HepG2 (cell line): ENCODE data around the gene TUBB4B. TPM values are rescaled to one million over a fixed set of nuclear protein-coding genes. Genes with fewer than 3 reads are reported as not detected.

Source experiments
- IRF2 ChIP-seq: IDR thresholded peaks from 2 replicates; pipeline ENCODE4 v1.6.1; 2018; ENCODE audit warnings: missing genetic modification reagents, missing compliant biosample characterization
- KDM4B ChIP-seq: sonication (generic); formaldehyde crosslinking; IDR thresholded peaks from 2 replicates; pipeline ENCODE4 v1.4.0; 2020; ENCODE audit warnings: missing genetic modification reagents
- KLF12 ChIP-seq: sonication (generic); formaldehyde crosslinking; IDR thresholded peaks from 2 replicates; pipeline ENCODE4 v1.4.0; 2020; ENCODE audit warnings: missing genetic modification reagents, borderline replicate concordance
- MYNN ChIP-seq: sonication (generic); formaldehyde crosslinking; IDR thresholded peaks from 2 replicates; pipeline ENCODE4 v1.4.0; 2020; ENCODE audit warnings: mild to moderate bottlenecking, low read depth, missing genetic modification reagents
- NCOA2 ChIP-seq: sonication (generic); formaldehyde crosslinking; IDR thresholded peaks from 2 replicates; pipeline ENCODE4 v1.8.0; 2022; ENCODE audit warnings: inconsistent platforms
- NFKBIZ ChIP-seq: IDR thresholded peaks from 2 replicates; pipeline ENCODE4 v1.6.1; 2018; ENCODE audit warnings: missing genetic modification reagents, missing compliant biosample characterization
- PPARG ChIP-seq: conservative IDR thresholded peaks from 2 replicates; pipeline ENCODE4 v1.6.1; 2016; ENCODE audit warnings: missing biosample characterization, missing genetic modification reagents
- RBM39 ChIP-seq: fragments of 200-400 bp; formaldehyde crosslinking; IDR thresholded peaks from one replicate; pipeline ENCODE4 v1.6.1; 2018; ENCODE audit warnings: antibody characterized with exemption, mild to moderate bottlenecking, low read depth, low read length; ENCODE audit not compliant: poor library complexity, severe bottlenecking
- SMARCE1 ChIP-seq: fragments of 450-650 bp; IDR thresholded peaks from 2 replicates; pipeline ENCODE4 v1.6.1; 2017; ENCODE audit warnings: borderline replicate concordance
- SSRP1 ChIP-seq: IDR thresholded peaks from 2 replicates; pipeline ENCODE4 v1.6.1; 2016; ENCODE audit warnings: control low read depth
- ZBTB21 ChIP-seq: sonication (generic); formaldehyde crosslinking; IDR thresholded peaks from 2 replicates; pipeline ENCODE4 v1.4.0; 2020; ENCODE audit warnings: missing genetic modification reagents
- ZFP62 ChIP-seq: sonication (generic); formaldehyde crosslinking; IDR thresholded peaks from 2 replicates; pipeline ENCODE4 v1.4.0; 2020; ENCODE audit warnings: missing genetic modification reagents
- ZNF3 ChIP-seq: IDR thresholded peaks from 2 replicates; pipeline ENCODE4 v1.7.0; 2017; ENCODE audit warnings: inconsistent platforms
- ZNF790 ChIP-seq: sonication (generic); formaldehyde crosslinking; IDR thresholded peaks from 2 replicates; pipeline ENCODE4 v1.8.0; 2022; ENCODE audit warnings: missing genetic modification reagents, mild to moderate bottlenecking, borderline replicate concordance
- ZSCAN21 ChIP-seq: sonication (generic); formaldehyde crosslinking; IDR thresholded peaks from 2 replicates; pipeline ENCODE4 v1.8.0; 2022; ENCODE audit warnings: mild to moderate bottlenecking, missing genetic modification reagents, moderate library complexity, borderline replicate concordance
- polyA plus RNA-seq, 8 experiments: library from polyadenylated mRNA; depleted of rRNA in 3 of 8; stranded (reverse) in 7 of 8; unstranded in 1 of 8; fragments of >200 nt; fragmentation: Illumina TruSeq in 4 of 8; extraction: Trizol in 4 of 8; gene quantifications; 2 replicates each; pipeline versions ENCODE4 v1.2.1 to v1.2.3, GENCODE V29; 2011 to 2016; ENCODE audit warnings: low read depth in 4 of 8, missing spikeins in 1 of 8, mixed read lengths in 1 of 8; ENCODE audit not compliant: insufficient read depth in 1 of 8
- total RNA-seq, 5 experiments: library from RNA; depleted of rRNA; stranded (reverse); fragments of >200 nt; fragmentation: Illumina TruSeq; extraction: Trizol; gene quantifications; 2 replicates each; pipeline ENCODE4 v1.2.3, GENCODE V29; 2016; ENCODE audit warnings: low read depth in 1 of 5
- TF ChIP-seq, protein P1 (sequence below): sonication (generic); formaldehyde crosslinking; IDR thresholded peaks from 2 replicates; pipeline ENCODE4 v1.5.0; 2020; ENCODE audit warnings: mild to moderate bottlenecking, missing genetic modification reagents, borderline replicate concordance
- TF ChIP-seq, protein P2 (sequence below): sonication (generic); formaldehyde crosslinking; IDR thresholded peaks from 2 replicates; pipeline ENCODE4 v1.4.0; 2020; ENCODE audit warnings: missing genetic modification reagents
- TF ChIP-seq, protein P3 (sequence below): sonication (generic); formaldehyde crosslinking; IDR thresholded peaks from 2 replicates; pipeline ENCODE4 v1.5.0; 2020; ENCODE audit warnings: missing genetic modification reagents
- TF ChIP-seq, protein P4 (sequence below): IDR thresholded peaks from 2 replicates; pipeline ENCODE4 v1.4.0; 2020; ENCODE audit warnings: mild to moderate bottlenecking, missing genetic modification reagents
- TF ChIP-seq, protein P5 (sequence below): IDR thresholded peaks from 2 replicates; pipeline ENCODE4 v1.6.1; 2016; ENCODE audit warnings: low read depth

TUBB4B gene
- total and polyA plus RNA-seq, 2 of the 13 experiments (the other 11 are each of a cell fraction or from before 2014, with no cell fraction given), result 182 to 412 TPM

DNA sequence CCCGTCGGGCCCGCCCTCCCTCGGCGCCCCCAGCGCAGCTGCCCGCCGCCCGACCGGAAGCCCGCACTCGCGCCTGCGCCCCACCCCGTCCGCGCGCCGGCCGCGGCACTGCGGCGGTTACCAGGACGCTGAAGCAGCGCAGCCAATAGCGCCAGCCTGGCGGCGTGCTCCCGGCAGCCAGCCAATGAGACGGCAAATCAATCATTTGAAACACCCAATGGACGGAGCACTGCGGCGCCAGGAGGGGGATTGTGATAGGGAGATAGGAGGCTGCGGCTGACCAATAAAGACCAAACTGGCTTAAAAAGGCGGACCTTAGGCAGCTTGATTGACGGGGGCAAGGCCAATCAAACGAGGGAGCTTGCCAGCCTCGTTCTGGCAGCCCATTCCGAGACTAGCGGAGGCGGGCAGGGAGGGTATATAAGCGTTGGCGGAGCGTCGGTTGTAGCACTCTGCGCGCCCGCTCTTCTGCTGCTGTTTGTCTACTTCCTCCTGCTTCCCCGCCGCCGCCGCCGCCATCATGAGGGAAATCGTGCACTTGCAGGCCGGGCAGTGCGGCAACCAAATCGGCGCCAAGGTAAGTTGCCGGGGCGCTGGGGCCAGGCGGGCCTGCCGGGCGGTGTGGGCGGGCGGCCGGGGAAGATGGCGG, at the start of gene TUBB4B (continued):
- TF ChIP-seq RBM39 (peak; percentile 95), IRF2 (CRISPR knock-in tag) (peak; percentile 70), ZFP62 (0 out of 2 replicates have a peak, but pooled peaks have one; percentile 40), NCOA2 (CRISPR knock-in tag) (peak; percentile 68; the same call in 1 of the 2 replicates), ZNF3 (no peak), KLF12 (0 out of 2 replicates have a peak, but pooled peaks have one; percentile 17), ZSCAN21 (0 out of 2 replicates have a peak, but pooled peaks have one; percentile 29), KDM4B (CRISPR knock-in tag) (0 out of 2 replicates have a peak, but pooled peaks have one; percentile 39), SSRP1 (CRISPR knock-in tag) (no peak; the same call in 1 of the 2 replicates), PPARG (CRISPR knock-in tag) (no peak), ZBTB21 (no peak), SMARCE1 (no peak), ZNF790 (CRISPR knock-in tag) (no peak), MYNN (CRISPR knock-in tag) (peak; percentile 88; the same call in 1 of the 2 replicates), NFKBIZ (CRISPR knock-in tag) (peak; percentile 78)
- TF ChIP-seq, protein P1, sequence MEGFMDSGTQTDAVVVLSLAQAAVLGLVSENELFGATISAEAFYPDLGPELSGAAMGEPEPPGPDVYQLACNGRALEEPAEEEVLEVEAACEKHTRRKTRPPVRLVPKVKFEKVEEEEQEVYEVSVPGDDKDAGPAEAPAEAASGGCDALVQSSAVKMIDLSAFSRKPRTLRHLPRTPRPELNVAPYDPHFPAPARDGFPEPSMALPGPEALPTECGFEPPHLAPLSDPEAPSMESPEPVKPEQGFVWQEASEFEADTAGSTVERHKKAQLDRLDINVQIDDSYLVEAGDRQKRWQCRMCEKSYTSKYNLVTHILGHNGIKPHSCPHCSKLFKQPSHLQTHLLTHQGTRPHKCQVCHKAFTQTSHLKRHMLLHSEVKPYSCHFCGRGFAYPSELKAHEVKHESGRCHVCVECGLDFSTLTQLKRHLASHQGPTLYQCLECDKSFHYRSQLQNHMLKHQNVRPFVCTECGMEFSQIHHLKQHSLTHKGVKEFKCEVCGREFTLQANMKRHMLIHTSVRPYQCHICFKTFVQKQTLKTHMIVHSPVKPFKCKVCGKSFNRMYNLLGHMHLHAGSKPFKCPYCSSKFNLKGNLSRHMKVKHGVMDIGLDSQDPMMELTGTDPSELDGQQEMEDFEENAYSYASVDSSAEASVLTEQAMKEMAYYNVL (CRISPR knock-in tag), result no peak
- TF ChIP-seq, protein P2, sequence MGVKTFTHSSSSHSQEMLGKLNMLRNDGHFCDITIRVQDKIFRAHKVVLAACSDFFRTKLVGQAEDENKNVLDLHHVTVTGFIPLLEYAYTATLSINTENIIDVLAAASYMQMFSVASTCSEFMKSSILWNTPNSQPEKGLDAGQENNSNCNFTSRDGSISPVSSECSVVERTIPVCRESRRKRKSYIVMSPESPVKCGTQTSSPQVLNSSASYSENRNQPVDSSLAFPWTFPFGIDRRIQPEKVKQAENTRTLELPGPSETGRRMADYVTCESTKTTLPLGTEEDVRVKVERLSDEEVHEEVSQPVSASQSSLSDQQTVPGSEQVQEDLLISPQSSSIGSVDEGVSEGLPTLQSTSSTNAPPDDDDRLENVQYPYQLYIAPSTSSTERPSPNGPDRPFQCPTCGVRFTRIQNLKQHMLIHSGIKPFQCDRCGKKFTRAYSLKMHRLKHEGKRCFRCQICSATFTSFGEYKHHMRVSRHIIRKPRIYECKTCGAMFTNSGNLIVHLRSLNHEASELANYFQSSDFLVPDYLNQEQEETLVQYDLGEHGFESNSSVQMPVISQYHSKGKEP (CRISPR knock-in tag), result 0 out of 2 replicates have a peak, but pooled peaks have one; percentile 61
- TF ChIP-seq, protein P3, sequence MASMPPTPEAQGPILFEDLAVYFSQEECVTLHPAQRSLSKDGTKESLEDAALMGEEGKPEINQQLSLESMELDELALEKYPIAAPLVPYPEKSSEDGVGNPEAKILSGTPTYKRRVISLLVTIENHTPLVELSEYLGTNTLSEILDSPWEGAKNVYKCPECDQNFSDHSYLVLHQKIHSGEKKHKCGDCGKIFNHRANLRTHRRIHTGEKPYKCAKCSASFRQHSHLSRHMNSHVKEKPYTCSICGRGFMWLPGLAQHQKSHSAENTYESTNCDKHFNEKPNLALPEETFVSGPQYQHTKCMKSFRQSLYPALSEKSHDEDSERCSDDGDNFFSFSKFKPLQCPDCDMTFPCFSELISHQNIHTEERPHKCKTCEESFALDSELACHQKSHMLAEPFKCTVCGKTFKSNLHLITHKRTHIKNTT (CRISPR knock-in tag), result no peak
- TF ChIP-seq, protein P4, sequence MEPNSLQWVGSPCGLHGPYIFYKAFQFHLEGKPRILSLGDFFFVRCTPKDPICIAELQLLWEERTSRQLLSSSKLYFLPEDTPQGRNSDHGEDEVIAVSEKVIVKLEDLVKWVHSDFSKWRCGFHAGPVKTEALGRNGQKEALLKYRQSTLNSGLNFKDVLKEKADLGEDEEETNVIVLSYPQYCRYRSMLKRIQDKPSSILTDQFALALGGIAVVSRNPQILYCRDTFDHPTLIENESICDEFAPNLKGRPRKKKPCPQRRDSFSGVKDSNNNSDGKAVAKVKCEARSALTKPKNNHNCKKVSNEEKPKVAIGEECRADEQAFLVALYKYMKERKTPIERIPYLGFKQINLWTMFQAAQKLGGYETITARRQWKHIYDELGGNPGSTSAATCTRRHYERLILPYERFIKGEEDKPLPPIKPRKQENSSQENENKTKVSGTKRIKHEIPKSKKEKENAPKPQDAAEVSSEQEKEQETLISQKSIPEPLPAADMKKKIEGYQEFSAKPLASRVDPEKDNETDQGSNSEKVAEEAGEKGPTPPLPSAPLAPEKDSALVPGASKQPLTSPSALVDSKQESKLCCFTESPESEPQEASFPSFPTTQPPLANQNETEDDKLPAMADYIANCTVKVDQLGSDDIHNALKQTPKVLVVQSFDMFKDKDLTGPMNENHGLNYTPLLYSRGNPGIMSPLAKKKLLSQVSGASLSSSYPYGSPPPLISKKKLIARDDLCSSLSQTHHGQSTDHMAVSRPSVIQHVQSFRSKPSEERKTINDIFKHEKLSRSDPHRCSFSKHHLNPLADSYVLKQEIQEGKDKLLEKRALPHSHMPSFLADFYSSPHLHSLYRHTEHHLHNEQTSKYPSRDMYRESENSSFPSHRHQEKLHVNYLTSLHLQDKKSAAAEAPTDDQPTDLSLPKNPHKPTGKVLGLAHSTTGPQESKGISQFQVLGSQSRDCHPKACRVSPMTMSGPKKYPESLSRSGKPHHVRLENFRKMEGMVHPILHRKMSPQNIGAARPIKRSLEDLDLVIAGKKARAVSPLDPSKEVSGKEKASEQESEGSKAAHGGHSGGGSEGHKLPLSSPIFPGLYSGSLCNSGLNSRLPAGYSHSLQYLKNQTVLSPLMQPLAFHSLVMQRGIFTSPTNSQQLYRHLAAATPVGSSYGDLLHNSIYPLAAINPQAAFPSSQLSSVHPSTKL (CRISPR knock-in tag), result no peak
- TF ChIP-seq, protein P5, sequence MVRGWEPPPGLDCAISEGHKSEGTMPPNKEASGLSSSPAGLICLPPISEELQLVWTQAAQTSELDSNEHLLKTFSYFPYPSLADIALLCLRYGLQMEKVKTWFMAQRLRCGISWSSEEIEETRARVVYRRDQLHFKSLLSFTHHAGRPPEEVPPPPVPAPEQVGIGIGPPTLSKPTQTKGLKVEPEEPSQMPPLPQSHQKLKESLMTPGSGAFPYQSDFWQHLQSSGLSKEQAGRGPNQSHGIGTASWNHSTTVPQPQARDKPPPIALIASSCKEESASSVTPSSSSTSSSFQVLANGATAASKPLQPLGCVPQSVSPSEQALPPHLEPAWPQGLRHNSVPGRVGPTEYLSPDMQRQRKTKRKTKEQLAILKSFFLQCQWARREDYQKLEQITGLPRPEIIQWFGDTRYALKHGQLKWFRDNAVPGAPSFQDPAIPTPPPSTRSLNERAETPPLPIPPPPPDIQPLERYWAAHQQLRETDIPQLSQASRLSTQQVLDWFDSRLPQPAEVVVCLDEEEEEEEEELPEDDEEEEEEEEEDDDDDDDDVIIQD (CRISPR knock-in tag), result peak; percentile 46; the same call in 1 of the 2 replicates
